Vagina (tissue), 2 donors: ENCODE results near the gene OR12D3.

ENCODE experiments used
- POLR2A ChIP-seq, 2 donors: fragments of 450-650 bp; IDR thresholded peaks; one replicate each; pipeline ENCODE4 v1.6.1; 2017; ENCODE audit warnings: antibody characterized with exemption in 2 of 2, mild to moderate bottlenecking in 2 of 2, moderate library complexity in 2 of 2
- POLR2AphosphoS5 ChIP-seq, 2 donors: sonication (generic); formaldehyde crosslinking; IDR thresholded peaks; one replicate each; pipeline ENCODE4 v1.9.0; 2017; ENCODE audit warnings: antibody characterized with exemption in 2 of 2, mild to moderate bottlenecking in 2 of 2, low read depth in 1 of 2; ENCODE audit not compliant: insufficient read depth in 1 of 2

- TF ChIP-seq POLR2A (IDR thresholded peaks at IDR 0.05) (no peak), POLR2AphosphoS5 (IDR thresholded peaks at IDR 0.05; ENCODE audit: insufficient read depth in 1 of 2, low read depth in 1 of 2) (no peak)
Observed at GRCh38 chr6:29388533-29388932, 13.4 kb upstream of the OR12D3 start.
